Thoracic aorta (tissue), 2 donors: ENCODE results near the gene TMEM156. TPM values are rescaled to one million over a fixed set of nuclear protein-coding genes. Genes with fewer than 3 reads are reported as not detected.

ENCODE experiments used
- ATAC-seq: fragments of 150-250 bp; one replicate; pipeline ENCODE4 v1.8.0; 2017; ENCODE audit warnings: low read depth; ENCODE audit not compliant: insufficient number of reproducible peaks, low FRiP score
- DNase-seq: peaks from one replicate; pipeline ENCODE4 v3.0.0-alpha.2; 2020; ENCODE audit warnings: low spot score
- H3K27ac ChIP-seq, 2 donors: fragments of 200-600 bp; sonication (generic); 1 replicate in 1 of 2; 2 replicates in 1 of 2; pipeline ENCODE4 v1.5.1; 2016; ENCODE audit warnings: mild to moderate bottlenecking in 2 of 2, moderate library complexity in 2 of 2
- H3K27me3 ChIP-seq: fragments of 200-600 bp; sonication (generic); replicated peaks from 2 replicates; pipeline ENCODE4 v1.6.0; 2016; ENCODE audit warnings: mild to moderate bottlenecking; ENCODE audit not compliant: insufficient read depth
- H3K36me3 ChIP-seq: fragments of 200-600 bp; sonication (generic); one replicate; pipeline ENCODE4 v1.5.1; 2016
- H3K4me1 ChIP-seq, 2 donors: fragments of 200-600 bp; sonication (generic); 1 replicate in 1 of 2; 2 replicates in 1 of 2; pipeline versions ENCODE4 v1.5.1 to v1.6.0; 2016; ENCODE audit warnings: low read depth in 2 of 2, mild to moderate bottlenecking in 1 of 2; ENCODE audit not compliant: control insufficient read depth in 1 of 2
- H3K4me3 ChIP-seq: fragments of 200-600 bp; sonication (generic); 2 replicates; pipeline ENCODE4 v1.5.1; 2016; ENCODE audit warnings: mild to moderate bottlenecking
- H3K9me3 ChIP-seq: fragments of 200-600 bp; sonication (generic); 2 replicates; pipeline ENCODE4 v1.5.1; 2016
- CTCF ChIP-seq: fragments of 200-600 bp; sonication (generic); IDR thresholded peaks from one replicate; pipeline ENCODE4 v1.5.1; 2019; ENCODE audit warnings: antibody characterized with exemption
- total RNA-seq, 2 donors: library from RNA; depleted of rRNA; stranded (reverse); fragments of >200 nt; gene quantifications; one replicate each; pipeline versions ENCODE4 v1.1.0 to v1.2.3, GENCODE V29; 2016

The TMEM156 gene
- total RNA-seq, 2 donors from 2014 or later: not detected

GRCh38 chr4:39066371-39066770 lies 34.2 kb upstream of the TMEM156 start:
- TF ChIP-seq CTCF: no peak

GRCh38 chr4:39063430-39063829 lies 31.2 kb upstream of the TMEM156 start:
- Histone ChIP-seq H3K4me1 (no peaks in the 10 kb centered on the region), H3K27ac (no peak overlapping the region), H3K36me3 (no peaks in the 10 kb centered on the region), H3K27me3 (no peaks in the 10 kb centered on the region), H3K4me3 (no peak overlapping the region), H3K9me3 (no peaks in the 10 kb centered on the region)
- no peak for TF ChIP-seq CTCF
- DNase-seq (no peak), ATAC-seq (no peak)

More at GRCh38 chr4:39066371-39066770, 34.2 kb upstream of the TMEM156 start:
- H3K27ac ChIP-seq: no peak overlapping the region
- no peaks in the 10 kb centered on the region for H3K36me3 ChIP-seq
- ATAC-seq (no peak), DNase-seq (no peak)
- H3K4me3 ChIP-seq: no peak overlapping the region
- no peaks in the 10 kb centered on the region for H3K4me1 ChIP-seq
- H3K27me3 ChIP-seq: no peaks in the 10 kb centered on the region
- no peaks in the 10 kb centered on the region for H3K9me3 ChIP-seq

- Histone ChIP-seq H3K27ac (no peak overlapping the region), H3K4me3 (no peak overlapping the region), H3K36me3 (no peaks in the 10 kb centered on the region), H3K27me3 (no peaks in the 10 kb centered on the region), H3K4me1 (no peaks in the 10 kb centered on the region), H3K9me3 (no peaks in the 10 kb centered on the region)
- no peak for ATAC-seq
- TF ChIP-seq CTCF: no peak
- DNase-seq: no peak
These were observed 30.5 kb upstream of the TMEM156 start for GRCh38 chr4:39062770-39063097.

- Histone ChIP-seq H3K36me3 (no peaks in the 10 kb centered on the region), H3K9me3 (no peaks in the 10 kb centered on the region), H3K4me1 (no peaks in the 10 kb centered on the region), H3K4me3 (no peak within 1 kb of the TSS), H3K27me3 (no peaks in the 10 kb centered on the region), H3K27ac (no peak within 1 kb of the TSS)
- ATAC-seq: no peak
- DNase-seq: no peak
- no peak for TF ChIP-seq CTCF
These were observed 30.0 kb upstream of the TMEM156 start, which contains the start of gene KLHL5 for GRCh38 chr4:39062094-39062769. Gene KLHL5 (plus strand): TSS chr4:39062232. CDS start chr4:39062653, 421 bp downstream.

GRCh38 chr4:39061457-39061856 lies 29.2 kb upstream of the TMEM156 start:
- Histone ChIP-seq H3K27me3 (no peaks in the 10 kb centered on the region), H3K4me3 (no peak overlapping the region), H3K36me3 (no peaks in the 10 kb centered on the region), H3K4me1 (no peaks in the 10 kb centered on the region), H3K9me3 (no peaks in the 10 kb centered on the region), H3K27ac (no peak overlapping the region)
- no peak for TF ChIP-seq CTCF
- DNase-seq (no peak), ATAC-seq (no peak)
